Epidermal melanocyte (primary cell): ENCODE data around the gene CXXC5.
A peak's percentile ranks its signal among the peaks of the same experiment; 100 is the strongest.

Experiments
- DNase-seq: peaks from one replicate; pipeline ENCODE4 v3.0.0; 2011; ENCODE audit warnings: low spot score; ENCODE audit not compliant: insufficient read length

CXXC5 gene

GRCh38 chr5:139664727-139665351 lies 16.7 kb downstream of the CXXC5 start:
- no peak for DNase-seq

- no peak for DNase-seq
These were observed 17.5 kb downstream of the CXXC5 start for GRCh38 chr5:139665626-139666025.

GRCh38 chr5:139666551-139666950 lies 18.4 kb downstream of the CXXC5 start:
- no peak for DNase-seq

GRCh38 chr5:139667001-139667729 lies 19.0 kb downstream of the CXXC5 start:
- DNase-seq = no peak

GRCh38 chr5:139667730-139668063 lies 19.5 kb downstream of the CXXC5 start:
- DNase-seq = no peak

GRCh38 chr5:139668064-139668880 lies 20.1 kb downstream of the CXXC5 start:
- DNase-seq = peak; percentile 61

- DNase-seq = no peak
These were observed 20.9 kb downstream of the CXXC5 start for GRCh38 chr5:139668924-139669661.

GRCh38 chr5:139669662-139670368 lies 21.7 kb downstream of the CXXC5 start:
- no peak for DNase-seq

GRCh38 chr5:139670369-139671095 lies 22.4 kb downstream of the CXXC5 start:
- no peak for DNase-seq

- peak; percentile 87 for DNase-seq
These were observed 23.1 kb downstream of the CXXC5 start for GRCh38 chr5:139671096-139671841.

- no peak for DNase-seq
These were observed 27.1 kb downstream of the CXXC5 start for GRCh38 chr5:139675213-139675612.

GRCh38 chr5:139675825-139676224 lies 27.7 kb downstream of the CXXC5 start:
- DNase-seq = no peak

- DNase-seq = no peak
These were observed 28.3 kb downstream of the CXXC5 start for GRCh38 chr5:139676406-139676805.

- DNase-seq = peak; percentile 91
These were observed 29.0 kb downstream of the CXXC5 start for GRCh38 chr5:139676951-139677735.

- no peak for DNase-seq
These were observed 29.8 kb downstream of the CXXC5 start for GRCh38 chr5:139677736-139678613.

GRCh38 chr5:139678751-139679750 lies 30.9 kb downstream of the CXXC5 start:
- DNase-seq = no peak
